ENCODE measurements around the gene ARMH1.
"Not testable (repeated sequence)": the region's sequence is repeated elsewhere in the genome, so short reads cannot be mapped to it uniquely, and the experiment has no call there.

The ARMH1 gene

DNA sequence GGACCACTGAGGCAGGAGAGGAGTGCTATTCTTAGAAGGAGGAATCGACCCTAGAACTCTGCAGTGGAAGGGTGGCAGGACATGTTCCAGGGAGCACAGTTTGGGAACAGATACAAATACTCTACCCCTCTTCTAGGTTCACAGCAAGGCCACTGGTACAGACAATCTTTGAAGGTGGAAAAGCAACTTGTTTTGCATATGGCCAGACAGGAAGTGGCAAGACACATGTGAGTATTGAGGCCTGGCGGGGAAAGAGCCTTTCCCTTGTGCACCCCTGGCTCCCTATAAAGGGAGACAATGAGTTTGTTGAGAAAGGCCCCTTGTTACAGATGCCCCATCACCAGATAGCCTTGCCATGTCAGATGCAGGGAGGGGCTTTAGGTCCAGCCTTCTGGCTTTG, 82.9 kb downstream of the ARMH1 start:
- peak; percentile 76 for FAIRE-seq
- DNase-seq (ENCODE audit: extremely low spot score, insufficient read length, low read depth), result no peak

DNA sequence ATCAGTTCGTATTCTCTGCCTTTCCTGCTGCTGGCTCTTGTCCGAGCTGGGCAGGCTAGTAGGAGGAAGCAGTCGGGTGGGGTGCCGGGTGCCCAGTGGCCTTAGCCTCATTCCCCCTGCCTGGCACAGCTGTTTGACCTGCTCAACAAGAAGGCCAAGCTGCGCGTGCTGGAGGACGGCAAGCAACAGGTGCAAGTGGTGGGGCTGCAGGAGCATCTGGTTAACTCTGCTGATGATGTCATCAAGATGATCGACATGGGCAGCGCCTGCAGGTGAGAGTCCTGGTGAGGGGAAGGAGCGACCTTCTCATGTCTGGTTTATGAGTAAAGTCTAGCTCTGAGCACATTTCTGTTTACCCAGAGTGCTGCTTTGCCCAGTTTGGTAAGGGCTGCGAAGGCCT, 84.6 kb downstream of the ARMH1 start:
- DNase-seq (ENCODE audit: extremely low spot score, insufficient read length, low read depth) (no peak), FAIRE-seq (no peak)

DNA sequence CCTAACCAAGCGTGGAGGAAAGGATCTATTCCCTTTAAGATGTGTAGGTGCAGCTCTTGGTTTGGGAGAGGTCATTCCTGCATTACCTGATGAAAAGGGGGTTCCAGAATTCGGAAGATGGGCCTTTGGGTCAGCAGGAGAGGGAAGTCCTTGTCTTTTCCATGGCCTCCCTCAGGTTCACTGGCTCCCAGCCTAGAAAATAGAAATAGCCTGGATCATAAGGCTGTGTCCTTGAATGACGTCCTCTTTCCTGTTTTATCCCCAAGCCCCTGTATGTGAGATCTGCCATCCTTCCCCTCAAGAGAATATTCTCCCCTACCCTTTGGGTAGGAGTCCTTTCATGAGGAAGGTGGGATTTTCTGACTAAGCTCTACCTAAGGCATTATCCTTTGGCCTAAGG, 86.4 kb downstream of the ARMH1 start:
- no peak for FAIRE-seq
- DNase-seq (ENCODE audit: extremely low spot score, insufficient read length, low read depth), result no peak

DNA sequence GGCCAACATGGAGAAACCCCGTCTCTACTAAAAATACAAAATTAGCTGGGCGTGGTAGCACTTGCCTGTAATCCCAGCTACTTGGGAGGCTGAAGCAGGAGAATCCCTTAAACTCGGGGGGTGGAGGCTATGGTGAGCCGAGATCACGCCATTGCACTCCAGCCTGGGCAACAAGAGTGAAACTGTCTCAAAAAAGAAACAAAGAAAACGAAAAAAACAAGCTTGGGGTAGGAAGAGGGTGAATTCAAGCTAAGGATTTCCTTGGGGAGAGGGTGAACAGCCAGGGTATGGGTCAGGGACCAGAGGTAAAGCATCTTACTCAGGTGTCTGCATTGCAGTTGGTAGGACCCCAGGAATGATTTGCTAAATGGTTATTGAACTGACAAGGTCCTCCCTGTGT, 91.9 kb downstream of the ARMH1 start:
- not testable (repeated sequence) for DNase-seq (ENCODE audit: extremely low spot score, insufficient read length, low read depth); FAIRE-seq
